GM10266 (cell line): ENCODE results near the gene ETS1.

Experiments
- DNase-seq: peaks from one replicate; pipeline ENCODE4 v3.0.0; 2012; ENCODE audit errors: extremely low spot score
- CTCF ChIP-seq: IDR thresholded peaks from 2 replicates; pipeline ENCODE4 v1.5.1; 2012; ENCODE audit warnings: mild to moderate bottlenecking, low read depth; ENCODE audit not compliant: control insufficient read depth, insufficient read depth; ENCODE audit errors: missing control alignments

The ETS1 gene

GRCh38 chr11:128609785-128610184, 22.4 kb upstream of the ETS1 start:
- DNase-seq: no peak
- TF ChIP-seq CTCF: no peak

- TF ChIP-seq CTCF: no peak
- DNase-seq: no peak
Measured at GRCh38 chr11:128608746-128609407, 21.5 kb upstream of the ETS1 start.

- TF ChIP-seq CTCF: no peak
- DNase-seq: no peak
Measured at GRCh38 chr11:128607819-128608218, 20.5 kb upstream of the ETS1 start.

- DNase-seq: no peak
- TF ChIP-seq CTCF: no peak
Measured at GRCh38 chr11:128604723-128605122, 17.4 kb upstream of the ETS1 start.

- no peak for DNase-seq
- peak; percentile 20 for TF ChIP-seq CTCF
Measured at GRCh38 chr11:128603752-128604414, 16.5 kb upstream of the ETS1 start.

- no peak for TF ChIP-seq CTCF
- no peak for DNase-seq
Measured at GRCh38 chr11:128603003-128603696, 15.8 kb upstream of the ETS1 start.

- no peak for TF ChIP-seq CTCF
- no peak for DNase-seq
Measured at GRCh38 chr11:128599729-128600128, 12.4 kb upstream of the ETS1 start.
